ENCODE results near the gene SKA3.
A peak's percentile ranks its signal among the peaks of the same experiment; 100 is the strongest.
"Not testable (repeated sequence)": the region's sequence is repeated elsewhere in the genome, so short reads cannot be mapped to it uniquely, and the experiment has no call there.

Gene SKA3

DNA sequence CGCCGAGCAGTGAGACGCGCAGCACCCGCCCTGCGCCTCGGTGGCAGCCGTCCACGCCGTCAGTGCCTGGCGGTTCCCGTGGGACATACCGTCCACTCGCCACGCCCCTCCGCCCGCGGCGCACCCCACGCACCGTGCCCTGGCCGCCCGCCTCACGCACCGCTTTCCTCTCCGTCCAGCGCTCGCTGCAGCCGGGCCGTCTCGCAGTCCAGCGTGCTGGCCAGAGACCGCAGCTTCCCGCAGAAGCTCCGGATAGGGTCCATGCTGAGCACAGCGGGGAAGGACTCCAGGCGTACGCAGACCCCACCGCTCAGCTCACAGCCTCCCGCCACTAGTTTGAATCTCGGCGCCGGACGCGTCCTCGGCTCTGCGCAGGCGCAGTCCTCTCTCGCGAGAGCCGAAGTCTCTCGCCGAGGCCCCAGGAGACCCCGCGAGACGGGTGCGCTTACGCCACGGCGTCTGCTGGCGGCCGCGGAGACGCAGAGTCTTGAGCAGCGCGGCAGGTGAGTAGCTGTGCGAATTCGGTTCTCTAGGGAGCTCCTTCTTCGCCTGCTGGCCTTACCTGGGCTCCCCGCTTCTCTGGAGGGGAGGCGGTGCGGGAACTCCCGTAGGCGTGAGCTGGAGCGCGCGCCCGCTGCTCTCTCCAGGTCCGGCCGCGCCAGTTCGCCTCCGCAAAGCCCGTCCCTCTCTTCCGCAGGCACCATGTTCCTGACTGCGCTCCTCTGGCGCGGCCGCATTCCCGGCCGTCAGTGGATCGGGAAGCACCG is at the start of gene SKA3, which contains the start of gene MRPL57:
Gene SKA3 (minus strand): TSS at position 338 of the 767 bp plus-strand sequence. CDS start 75 bp downstream, at position 263.
Gene MRPL57 (plus strand): TSS at position 444 of the 767 bp plus-strand sequence. CDS start 259 bp downstream, at position 703.
- peak; percentile 93 for DNase-seq

DNA sequence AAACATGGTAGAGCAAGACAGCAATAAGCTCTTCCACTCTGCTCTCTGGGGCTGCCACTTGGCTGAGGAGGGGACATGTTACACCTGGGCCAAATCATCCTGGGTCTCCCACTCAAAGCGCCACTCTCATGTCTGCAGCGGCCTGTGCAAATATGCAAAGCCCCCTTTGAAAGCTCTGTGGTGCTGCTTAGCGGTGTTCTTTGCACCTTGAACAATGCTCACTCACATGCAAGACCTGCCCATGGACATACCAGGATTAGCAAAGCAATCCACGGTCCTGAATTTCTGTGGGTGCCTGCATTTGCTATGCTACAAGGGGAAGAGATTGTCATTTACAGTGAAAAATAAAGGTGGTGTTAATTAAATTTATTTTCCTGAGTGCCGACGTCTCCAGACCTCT is 48.7 kb upstream of the SKA3 start:
- DNase-seq = no peak

GRCh38 chr13:21221268-21221667 is 44.9 kb upstream of the SKA3 start:
- DNase-seq = no peak

GRCh38 chr13:21219716-21220115 is 43.4 kb upstream of the SKA3 start:
- DNase-seq = not testable (repeated sequence)

DNA sequence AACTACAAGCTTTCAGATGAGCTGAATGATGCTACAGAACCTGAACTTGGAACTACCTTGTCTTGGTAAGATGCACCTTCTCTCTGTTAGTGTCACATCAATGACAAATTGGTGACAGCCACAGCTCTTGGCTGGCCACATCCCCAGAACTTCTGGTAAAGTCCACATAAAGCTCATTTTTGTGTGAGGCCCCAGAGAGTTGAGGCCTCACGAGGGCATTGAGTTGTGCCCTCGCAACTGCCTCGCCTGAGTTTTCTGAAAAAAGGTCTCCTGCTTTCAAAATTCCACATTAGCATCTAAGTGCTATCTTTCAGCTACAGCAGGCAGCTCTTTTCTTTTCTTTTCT is 42.7 kb upstream of the SKA3 start:
- DNase-seq = no peak

DNA sequence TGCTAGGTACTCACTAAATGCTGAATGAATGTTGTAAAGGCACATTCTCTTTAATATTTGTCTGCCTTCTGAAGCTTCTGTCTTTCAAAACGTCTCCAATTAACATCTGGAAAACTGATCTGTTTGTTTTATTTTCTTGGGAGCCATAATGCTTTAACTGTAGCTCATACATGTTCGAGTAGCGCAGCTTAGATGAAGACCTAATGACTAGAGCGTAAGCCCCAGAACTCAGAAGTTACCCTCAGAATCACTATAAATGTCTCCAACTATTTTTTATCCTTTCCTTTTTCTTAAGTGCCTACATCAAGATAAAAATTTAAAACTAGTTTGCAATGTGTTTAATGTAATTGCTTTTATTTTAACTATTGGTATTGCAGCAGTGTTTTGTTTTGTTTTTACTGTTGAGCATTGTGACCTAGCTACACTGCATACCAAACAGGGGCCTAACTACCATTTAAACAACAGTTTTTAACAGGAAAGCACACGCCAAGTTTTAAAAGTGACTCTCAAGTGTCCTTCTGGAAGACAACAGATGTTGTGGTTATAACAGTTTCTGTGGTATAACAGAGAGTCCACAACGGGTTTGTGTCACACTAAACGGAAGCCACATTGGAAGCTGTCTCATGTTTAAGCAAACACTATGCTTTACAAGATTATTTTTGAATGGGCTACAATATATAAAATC is 42.1 kb upstream of the SKA3 start:
- DNase-seq = no peak

DNA sequence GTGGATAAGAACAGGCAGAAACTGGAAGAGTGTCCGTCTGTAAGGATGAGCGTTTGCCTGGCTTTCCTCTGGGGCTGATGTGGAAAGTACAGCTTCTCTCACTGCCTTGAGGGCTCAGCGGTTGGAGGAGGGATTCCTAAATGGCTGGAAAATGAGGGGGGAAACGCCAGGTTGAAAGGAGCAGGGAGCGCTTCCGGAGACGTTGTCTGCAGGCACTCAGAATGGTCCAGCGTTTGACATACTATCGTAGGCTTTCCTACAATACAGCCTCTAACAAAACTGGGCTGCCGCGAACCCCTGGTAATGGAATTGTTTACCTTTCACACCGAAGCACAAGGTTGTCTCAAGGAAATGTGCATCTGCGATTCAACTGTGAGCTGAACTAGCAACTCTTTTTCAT is 40.0 kb upstream of the SKA3 start:
- peak; percentile 11 for DNase-seq

- not testable (repeated sequence) for DNase-seq
These were observed 39.1 kb upstream of the SKA3 start for GRCh38 chr13:21215419-21215818.

GRCh38 chr13:21212138-21212775 is 35.9 kb upstream of the SKA3 start:
- no peak for DNase-seq

DNA sequence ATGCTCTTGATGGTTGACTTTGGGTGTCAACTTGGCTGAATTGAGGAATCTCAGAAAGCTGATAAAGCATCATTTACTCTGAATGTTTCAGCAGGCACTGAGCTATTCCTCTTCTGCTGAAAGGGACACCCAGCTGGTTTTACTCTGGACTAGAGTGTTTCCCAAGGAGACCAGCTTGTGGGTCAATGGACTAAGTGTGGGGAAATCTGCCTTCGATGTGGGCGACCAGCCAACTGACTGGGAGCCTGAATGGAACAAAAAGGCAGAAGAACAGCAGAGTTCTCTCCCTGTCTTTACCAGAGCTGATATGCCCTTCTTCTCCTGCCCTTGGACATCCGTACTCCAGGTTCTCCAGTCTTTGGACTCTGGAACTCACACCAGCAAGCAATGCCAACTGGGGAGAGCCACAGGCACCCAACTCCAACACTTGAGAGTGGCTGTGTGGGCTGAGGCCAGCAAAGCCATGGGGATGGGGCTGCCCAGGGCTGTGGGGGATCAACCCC is 32.4 kb upstream of the SKA3 start:
- DNase-seq = no peak

GRCh38 chr13:21202767-21203531 is 26.6 kb upstream of the SKA3 start:
- no peak for DNase-seq

DNA sequence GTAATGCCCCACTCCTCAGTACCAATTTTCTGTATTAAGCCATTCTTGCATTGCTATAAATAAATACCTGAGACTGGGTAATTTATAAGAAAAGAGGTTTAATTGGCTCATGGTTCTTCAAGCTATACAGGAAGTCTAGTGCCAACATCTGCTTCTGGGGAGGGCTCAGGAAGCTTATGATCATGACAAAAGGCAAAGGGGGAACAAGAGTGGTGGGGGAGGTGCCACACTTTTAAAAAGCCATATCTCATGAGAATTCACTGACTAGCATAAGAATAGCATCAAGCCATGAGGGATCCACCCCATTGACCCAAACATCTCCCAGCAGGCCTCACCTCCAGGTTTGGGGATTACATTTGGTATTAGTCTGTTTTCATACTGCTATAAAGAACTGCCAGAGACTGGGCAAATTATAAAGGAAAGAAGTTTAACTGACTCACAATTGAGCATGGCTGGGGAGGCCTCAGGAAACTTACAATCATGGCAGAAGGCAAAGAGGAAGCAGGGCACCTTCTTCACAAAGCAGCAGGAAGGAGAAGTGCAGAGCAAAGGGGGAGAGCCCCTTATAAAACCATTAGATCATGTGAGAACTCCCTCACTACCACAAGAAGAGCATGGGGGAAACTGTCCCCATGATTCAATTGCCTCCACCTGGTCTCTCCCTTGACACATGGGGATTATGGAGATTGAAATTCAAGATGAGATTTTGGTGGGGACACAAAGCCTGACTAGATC is 25.3 kb upstream of the SKA3 start:
- DNase-seq = not testable (repeated sequence)

DNA sequence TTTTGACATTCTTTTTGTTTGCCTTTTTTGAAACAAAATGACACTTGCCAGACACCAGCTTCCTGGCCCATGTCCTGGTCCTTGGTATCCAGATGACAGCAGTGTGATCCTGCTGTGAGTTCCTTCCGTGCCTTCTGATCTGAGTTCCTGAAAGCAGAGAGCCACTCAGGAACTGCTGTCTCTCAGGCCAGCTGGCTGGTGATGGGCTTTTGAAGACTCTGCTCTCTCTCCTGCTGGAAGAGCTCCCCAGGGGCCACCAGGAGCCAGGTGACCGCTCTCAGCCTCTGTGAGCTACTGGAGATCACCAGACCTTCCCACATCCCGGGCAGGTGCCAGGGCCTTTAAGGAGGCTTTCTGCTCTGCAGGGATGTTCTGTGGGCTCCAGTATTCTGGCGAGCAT is 22.0 kb upstream of the SKA3 start:
- DNase-seq = not testable (repeated sequence)

DNA sequence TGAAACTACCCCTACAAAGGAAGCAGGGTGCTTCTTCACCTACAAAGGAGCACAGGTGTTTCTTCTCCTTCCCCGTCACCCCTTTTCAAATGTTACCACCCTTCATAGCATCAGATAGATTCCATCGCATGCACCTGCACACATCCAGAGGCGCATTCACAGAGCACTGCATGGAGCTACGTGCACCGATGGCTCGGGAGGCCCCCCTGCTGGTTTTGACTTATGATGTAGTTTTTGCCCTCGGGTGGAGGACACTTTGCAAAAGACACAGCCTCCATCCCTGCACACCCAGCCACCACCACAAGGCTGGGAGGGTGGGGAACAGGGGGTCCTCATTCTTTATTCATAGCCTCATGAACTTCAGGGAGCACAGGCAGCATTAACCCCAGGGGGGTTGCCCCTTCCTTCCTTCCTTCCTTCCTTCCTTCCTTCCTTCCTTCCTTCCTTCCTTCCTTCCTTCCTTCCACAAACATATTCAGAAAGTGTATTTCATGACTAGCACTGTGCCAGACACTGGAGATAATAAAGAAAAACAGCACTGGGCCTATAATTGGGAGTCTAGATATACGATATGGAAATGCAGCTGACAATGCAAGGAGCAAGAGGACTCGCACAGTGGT is 21.4 kb upstream of the SKA3 start:
- not testable (repeated sequence) for DNase-seq

DNA sequence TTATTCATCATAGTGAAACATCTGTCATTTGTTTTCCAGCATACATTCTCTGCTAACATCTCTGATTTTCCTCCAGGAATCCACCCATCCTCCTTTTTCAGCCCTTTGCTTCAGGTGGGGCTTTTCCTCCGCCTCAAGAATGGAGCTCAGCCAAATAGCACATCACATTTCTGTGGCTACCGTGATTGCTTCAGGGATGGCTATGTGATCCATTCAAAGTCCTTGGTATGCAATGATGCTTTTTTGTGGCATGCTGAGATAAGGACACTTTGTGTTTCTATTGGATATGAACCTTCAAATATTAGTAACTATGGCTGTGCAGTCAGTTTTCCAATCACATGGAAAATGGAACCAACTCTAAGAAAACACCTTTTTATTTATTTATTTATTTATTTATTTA is 18.4 kb upstream of the SKA3 start:
- not testable (repeated sequence) for DNase-seq

DNA sequence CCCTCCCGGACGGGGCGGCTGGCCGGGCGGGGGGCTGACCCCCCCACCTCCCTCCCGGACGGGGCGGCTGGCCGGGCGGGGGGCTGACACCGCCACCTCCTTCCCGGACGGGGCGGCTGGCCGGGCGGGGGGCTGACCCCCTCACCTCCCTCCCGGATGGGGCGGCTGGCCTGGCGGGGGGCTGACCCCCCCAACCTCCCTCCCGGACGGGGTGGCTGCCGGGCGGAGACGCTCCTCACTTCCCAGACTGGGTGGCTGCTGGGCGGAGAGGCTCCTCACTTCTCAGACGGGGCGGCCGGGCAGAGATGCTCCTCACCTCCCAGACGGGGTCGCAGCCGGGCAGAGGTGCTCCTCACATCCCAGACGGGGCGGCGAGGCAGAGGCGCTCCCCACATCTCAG is 10.1 kb upstream of the SKA3 start:
- not testable (repeated sequence) for DNase-seq

DNA sequence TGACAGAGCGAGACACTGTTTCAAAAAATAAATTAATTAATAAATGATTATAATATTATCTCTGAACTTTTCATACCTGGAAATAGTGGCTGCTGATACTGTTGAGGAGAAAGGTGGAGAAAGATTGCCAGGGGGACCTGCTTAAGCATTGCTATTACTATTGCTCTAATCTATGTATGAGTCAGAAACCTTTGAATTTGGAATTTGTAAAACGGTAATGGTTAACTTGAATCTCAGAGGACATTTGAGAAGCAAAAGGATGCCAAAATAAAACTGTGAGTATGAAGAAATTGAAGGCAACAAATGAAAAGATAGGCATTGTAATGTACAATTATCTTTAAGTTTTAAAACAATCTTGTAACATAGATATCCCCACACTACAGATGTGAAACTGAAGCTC is 5.3 kb upstream of the SKA3 start:
- DNase-seq = no peak

DNA sequence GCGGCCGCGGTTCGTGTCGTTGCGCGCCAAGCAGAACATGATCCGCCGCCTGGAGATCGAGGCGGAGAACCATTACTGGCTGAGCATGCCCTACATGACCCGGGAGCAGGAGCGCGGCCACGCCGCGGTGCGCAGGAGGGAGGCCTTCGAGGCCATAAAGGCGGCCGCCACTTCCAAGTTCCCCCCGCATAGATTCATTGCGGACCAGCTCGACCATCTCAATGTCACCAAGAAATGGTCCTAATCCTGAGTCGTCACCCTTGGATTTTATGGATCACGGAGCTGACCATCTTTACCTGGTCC is 581 bp upstream of the SKA3 start:
- no peak for DNase-seq

DNA sequence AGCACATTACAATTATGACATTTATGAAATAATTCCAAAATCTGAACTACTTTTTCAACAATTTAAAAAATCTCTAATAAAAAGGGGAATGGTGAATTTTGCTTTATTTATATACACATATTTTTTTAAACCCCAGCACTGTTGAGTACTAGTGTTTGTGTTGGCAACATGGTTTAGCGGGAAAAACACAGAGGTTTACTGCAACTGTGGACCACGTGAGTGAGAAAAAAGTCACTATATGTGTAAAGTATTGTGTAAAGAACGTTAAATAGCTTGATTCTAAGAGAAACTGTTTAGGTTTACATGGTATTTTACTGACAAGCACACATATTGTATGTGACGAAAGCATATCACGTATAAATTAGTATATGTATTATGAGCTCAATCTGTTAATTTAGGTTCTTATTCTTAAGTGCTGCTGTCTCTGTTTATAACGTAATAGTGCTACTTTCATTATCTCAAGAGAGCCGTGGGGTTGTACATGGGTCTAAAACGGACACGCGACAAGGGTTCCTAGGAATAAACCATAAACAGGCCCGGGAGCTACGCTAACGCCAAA is 617 bp downstream of the SKA3 start:
- peak; percentile 27 for DNase-seq

GRCh38 chr13:21173767-21174166 is 2.6 kb downstream of the SKA3 start:
- not testable (repeated sequence) for DNase-seq

DNA sequence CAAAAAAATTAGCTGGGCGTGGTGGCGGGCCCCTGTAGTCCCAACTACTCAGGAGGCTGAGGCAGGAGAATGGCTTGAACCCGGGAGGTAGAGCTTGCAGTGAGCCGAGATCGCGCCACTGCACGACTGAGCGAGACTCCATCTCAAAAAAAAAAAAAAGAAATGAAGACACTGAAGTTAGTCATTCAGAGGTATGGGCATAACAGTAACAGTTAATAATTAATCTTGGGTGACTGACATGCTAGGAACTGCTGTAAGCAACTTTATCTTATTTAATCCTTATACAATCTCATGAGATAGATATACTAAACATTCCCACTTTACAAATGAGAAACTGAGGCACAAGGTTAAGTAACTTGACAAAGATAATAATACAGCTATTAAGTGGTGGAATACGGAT is 4.9 kb downstream of the SKA3 start:
- no peak for DNase-seq

GRCh38 chr13:21165606-21166005 is 10.7 kb downstream of the SKA3 start:
- DNase-seq = not testable (repeated sequence)
